ENCODE results near the gene ZNF521.
A peak's percentile ranks its signal among the peaks of the same experiment; 100 is the strongest.
"Not testable (repeated sequence)": the region's sequence is repeated elsewhere in the genome, so short reads cannot be mapped to it uniquely, and the experiment has no call there.

The ZNF521 gene

DNA sequence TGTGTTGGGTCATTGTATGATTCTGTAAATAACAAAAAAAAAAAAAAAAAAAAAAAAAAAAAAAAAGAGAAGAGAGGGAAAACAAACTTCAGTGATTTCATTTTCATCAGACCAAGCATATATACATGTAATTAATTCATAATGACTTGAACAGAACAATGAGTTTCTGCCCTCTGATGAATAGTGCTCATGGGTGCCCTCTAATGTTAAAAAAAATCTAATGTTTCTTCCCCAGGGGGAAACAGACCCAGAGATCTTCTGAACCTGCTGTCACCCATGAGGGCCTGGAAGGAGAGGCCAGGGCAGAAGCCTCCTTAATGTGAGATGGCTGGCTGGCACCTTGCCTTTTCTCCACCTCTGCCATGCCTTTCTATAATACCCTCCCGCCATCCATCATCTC, 289.2 kb downstream of the ZNF521 start:
- no peak for DNase-seq

DNA sequence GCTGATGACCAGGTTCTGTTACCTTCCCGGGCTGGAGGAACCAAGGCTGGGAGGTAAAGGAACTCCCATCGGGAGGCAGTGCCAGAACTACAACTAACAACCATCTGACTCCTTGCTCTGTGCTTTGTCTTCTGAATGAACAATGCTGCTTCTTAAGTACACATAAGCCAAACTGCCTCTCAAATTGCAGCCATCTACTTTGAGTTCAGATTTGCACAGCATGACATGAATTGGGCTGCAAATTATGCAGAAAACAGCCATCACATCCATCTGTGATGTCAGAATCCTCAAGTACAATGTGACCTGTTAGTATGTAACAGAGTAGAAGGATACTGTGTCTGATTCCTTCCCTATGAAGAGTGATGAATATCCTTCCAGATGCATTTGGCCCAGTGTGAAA, 290.6 kb downstream of the ZNF521 start:
- peak; percentile 74 for DNase-seq

DNA sequence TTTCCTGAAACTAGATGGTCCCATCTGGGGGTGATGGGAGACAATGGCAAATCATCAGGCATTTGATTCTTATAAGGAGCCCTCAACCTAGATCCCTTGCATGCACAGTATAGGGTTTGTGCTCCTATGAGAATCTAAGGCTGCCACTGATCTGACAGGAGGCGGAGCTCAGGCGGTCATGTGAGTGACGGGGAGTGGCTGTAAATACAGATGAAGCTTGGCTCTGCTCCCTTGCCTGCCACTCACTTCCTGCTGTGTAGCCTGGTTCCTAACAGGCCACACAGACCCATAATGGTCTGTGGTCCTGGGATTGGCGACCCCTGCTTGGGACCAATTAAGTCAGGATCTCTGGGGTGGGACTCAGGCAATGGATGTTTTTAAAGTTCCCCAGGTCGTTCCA, 293.4 kb downstream of the ZNF521 start:
- peak; percentile 7 for DNase-seq

DNA sequence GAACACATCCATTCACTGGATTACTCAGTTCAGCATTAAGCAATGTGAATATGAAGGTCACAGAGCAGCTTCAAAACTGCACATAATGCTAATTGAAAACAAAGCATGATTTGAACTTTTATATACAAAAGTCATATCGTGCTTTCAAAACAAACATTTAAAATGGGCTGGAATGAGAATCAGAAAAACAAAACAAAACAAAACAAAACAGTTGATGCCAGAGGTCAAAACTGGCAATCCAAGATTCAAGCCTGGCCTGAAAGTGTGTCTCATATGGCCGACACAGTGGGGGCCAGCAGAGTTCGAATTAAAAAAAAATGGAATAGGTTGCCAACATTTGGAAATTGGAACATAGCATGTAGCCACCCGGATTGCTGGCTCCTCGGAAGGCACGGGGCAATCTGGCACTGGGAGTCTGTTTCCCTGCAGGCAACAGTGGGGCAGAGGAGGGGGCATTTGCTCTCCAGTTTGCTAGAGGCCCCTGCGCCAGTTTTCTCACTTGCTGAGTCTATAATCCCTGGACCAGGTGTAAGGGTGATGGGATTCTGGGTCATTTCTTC, 294.4 kb downstream of the ZNF521 start:
- peak; percentile 43 for DNase-seq

DNA sequence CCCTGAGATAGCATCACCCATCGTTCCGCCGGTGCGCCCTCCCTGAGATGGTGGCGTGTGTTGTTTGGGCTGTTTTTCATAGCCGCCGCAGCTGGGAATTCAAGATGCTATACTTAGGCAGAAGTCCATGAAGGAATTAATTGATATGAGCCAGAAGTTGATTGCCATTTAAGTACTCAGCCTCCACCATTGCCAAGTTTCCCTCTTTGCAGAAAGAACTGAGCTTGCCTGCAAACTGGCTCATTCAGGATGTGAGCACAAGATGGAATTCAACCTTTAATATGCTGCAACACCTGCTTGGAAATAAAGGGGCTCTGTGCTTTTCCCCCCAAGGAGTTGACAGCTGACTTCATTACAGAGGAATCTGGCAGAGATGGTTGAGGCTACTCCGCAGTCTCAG, 295.5 kb downstream of the ZNF521 start:
- peak; percentile 97 for DNase-seq

DNA sequence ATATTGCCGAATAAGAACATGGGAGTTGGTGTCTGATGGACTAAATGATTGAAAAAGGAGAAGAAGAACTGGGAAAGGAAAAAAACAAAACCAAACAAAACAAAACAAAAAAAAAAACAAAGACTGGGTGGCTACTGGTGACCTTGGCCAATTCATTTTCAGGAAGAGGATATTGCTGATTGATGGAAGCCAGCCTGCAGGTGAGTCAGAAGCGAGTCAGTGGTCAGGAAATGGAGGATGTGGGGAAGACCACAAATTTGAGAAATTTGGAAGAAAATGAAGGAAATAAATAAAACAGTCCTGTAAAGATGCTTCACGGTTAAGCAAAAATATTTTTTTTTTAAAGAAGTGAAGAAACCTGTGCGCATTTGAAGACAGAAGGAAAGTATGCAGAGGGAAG, 296.9 kb downstream of the ZNF521 start:
- DNase-seq, result no peak

DNA sequence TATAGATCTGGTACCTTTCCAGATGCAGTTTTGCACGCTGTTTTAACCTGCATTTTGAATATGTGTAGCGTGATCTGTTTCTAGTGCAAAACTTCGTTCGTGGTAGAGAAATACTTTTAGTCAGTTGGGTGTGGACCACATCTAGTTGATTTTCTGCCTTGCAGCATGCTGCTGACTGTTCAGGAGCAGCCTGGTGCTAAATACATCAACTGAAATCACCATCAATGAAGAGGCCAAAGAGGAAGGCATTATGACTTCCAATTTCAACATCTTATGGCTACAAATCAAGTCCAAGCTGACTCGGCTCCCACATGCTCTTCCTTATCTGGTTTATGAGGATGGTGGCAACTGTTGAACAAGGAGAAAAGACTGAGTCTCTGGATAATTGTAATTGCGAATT, 298.5 kb downstream of the ZNF521 start:
- no peak for DNase-seq

DNA sequence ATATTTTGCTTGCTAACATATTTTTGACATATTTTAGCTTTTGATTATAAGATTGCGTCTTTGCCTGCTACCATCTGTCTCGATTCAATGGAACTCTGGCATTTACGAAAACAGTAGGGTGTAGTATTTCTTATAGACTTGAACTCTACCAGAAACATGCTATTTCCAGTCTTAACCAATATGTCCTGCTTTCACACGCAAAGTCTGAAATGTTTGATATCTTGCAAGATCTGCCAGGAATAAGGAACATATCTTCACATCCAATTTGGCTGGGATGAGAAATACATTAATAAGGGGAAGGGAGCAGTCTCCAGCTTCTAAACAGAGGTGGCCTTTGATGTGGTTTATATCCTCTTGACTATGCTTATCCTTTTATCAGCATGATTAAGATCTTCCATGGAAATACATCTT, 299.4 kb downstream of the ZNF521 start:
- DNase-seq, result no peak

DNA sequence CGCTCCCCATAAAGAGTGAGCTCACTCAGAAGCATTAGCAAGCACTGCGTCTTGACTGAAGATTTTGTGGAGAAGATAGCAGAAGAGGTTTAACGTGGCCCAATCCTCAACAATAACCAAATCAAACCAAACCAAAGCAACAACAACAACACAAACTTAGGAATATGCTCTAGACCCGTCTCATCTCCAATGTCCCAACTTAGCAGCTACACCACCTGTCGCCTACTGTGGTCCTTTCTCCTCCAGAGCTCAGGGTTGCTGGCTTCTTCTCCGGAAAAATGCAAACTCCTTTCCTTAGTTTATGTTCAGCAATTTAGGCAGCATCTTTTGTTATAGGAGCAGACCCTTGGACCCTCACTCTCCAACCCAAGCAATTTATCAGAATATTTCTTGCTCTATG, 301.4 kb downstream of the ZNF521 start:
- DNase-seq, result no peak

DNA sequence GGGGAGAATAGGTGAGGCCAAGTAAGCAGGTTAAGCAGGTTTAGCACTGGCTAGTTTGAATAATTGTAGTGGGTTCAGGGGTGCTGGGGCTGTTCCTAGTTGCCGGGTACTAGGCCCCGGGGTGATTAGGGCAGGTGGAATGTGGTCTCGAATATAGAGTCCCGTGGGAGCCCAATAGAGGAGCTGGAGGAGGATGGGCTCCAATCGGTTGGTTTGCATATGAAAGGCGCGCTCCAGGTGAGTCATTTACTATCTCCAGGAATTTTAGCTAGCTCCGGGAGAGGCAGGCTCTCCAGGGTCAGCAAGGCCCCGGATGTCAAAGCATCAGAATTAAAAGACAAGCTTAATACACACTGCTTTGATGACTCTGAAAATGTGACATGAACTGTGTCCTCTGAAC, 304.0 kb downstream of the ZNF521 start:
- DNase-seq, result no peak

DNA sequence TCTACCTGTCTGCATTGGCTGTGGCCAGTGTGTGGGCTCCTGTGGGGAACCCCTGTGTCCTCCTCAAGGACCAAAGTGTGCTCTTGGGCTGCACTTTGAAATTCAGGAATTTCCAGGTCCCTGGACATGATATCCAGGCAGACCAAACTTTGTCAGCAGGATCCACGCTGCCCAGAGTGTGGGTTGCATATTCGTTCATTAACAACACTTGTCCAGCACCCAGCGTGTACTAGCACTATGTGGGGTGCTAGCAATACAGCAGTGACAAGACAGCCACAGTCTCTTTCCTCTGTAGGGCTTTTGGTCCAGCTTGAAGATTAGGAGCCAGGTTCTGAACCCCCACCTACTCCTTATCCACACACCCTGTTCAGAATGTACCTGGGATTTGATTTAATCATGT, 304.5 kb downstream of the ZNF521 start:
- no peak for DNase-seq

DNA sequence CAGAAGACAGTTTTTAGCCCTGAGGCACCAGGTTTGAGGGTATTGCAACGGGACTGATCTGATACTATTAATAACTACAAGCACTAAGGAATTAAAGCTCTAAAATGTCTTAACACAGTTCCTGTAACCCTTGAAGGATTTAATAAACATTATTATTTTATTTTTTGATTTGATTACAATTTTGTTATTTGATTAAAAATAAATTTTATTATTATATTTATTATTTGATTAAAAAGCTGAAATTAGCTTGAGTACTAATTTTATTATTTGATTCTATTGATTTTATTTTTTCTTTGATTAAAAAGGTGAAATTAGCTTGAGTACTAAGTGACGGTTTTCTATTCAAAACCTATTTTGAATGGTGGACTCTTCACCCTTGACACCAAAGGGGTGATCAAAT, 307.3 kb downstream of the ZNF521 start:
- no peak for DNase-seq

DNA sequence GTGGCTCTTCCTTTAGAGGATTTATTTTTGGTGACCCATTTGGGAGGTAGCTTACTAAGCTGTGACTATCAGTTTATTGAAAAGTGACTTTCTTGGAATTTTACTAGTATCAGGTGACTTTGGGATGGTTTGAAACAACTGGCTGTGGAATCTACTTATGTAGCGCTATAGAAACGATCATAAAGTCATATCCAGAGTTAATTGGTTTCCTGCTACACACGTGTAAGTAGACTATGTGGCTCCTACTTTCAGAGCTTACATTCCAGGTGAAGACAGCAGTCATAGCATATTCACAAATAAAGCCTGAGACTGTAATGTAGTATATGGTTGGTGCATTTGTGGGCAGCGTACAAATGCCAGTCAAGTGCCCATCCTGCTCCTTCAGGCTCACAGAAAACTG, 308.9 kb downstream of the ZNF521 start:
- no peak for DNase-seq

DNA sequence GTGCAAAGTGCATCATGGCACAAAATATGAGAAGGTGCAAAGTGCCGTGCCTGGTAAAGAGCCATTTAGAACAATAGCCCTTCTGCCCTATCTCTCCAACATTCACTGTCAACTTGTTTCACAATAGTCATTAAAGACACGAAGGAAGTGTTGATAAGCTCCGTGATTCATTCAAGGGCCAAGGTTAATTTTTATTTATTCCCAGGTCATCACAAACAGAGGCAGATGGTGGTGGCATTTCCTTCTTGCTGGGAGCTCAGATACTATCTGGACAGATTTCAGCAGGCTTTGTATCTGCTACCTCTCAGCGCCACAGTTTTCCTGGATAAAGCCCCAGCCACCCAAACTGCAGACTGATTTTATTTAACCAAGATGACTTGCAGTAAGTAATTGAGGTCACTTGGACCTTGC, 309.3 kb downstream of the ZNF521 start:
- no peak for DNase-seq

DNA sequence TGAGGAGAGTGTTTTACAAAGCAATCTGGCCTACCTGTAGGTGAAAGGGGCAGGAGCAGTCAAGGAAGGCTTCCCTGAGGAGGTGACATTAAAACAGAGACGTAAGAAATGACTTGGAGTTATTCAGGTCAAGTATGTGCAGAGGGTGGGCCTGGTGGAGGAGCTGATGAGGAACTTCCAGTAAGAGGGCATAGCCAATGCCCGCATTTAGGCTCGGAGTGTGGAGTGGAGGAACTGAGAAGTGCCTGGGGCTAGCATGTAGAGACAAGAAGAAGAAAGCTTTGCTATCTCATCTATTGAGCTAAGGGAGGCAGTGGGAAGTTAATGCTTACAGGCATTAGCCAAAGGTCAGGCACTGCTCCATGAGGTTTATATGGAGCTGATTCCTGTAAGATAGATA, 312.2 kb downstream of the ZNF521 start:
- no peak for DNase-seq

DNA sequence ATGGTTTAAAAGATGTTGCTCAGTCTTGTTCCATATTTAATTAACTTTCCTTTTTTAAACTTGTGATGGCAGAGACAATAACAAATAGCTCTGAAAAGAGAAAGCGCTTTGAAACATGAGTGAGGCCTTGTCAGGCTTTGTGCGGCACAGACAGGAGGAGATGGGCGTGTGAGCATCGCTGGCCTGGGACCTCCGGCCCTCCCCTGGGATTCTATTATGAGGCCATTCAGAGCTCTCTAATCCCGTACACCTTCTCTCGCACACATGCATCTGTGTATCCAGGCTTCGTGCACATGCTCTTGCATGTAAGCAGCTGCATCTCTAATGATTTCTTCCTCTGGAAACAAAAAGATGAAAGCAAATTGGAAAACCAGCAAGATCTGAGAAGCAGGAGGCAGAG, 313.7 kb downstream of the ZNF521 start:
- DNase-seq, result no peak

DNA sequence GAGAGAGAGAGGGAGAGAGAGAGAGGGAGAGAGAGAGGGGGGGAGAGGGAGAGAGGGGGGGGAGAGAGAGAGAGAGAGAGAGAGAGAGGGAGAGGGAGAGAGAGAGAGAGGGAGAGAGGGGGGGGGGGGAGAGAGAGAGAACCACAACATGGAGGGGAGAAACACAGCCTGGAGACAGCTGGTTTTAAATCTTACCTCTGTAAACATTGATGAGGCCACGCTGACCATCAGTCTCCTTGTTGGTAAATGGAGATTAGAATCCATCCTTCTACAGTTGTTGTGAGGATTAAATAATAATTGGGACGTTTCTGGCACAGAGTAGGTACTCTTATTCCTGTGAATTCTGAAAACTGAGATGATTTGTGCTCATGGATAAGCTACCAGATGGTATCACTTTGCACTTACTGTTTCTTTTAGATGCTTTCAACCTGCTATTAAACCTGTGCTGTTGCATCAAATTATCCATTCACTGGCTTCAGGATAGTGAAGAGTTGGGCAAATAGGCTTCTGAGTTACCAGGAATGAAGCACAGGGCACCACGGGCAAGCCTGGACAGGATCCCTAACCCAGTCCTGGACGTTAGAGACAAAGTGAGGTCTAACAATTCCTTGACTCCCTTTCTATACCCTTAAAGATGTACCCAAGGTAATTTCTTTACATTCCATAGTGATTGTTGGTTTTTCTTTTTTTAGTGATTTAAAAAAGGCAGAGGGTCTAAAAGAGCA, 318.1 kb downstream of the ZNF521 start:
- peak; percentile 27 for DNase-seq

DNA sequence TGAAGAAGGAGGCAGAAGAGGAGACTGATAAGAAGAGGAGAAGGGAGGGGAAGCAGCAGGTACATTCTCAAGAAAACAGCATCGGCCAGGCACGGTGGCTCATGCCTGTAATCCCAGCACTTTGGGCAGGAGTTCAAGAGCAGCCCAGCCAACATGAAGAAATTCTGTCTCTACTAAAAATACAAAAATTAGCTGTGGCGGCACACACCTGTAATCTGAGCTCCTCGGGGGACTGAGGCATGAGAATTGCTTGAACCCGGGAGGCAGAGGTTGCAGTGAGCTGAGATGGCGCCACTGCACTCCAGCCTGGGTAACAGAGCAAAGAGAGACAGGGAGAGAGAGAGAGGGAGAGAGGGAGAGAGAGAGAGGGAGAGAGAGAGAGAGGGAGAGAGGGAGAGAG, 318.8 kb downstream of the ZNF521 start:
- DNase-seq, result not testable (repeated sequence)

DNA sequence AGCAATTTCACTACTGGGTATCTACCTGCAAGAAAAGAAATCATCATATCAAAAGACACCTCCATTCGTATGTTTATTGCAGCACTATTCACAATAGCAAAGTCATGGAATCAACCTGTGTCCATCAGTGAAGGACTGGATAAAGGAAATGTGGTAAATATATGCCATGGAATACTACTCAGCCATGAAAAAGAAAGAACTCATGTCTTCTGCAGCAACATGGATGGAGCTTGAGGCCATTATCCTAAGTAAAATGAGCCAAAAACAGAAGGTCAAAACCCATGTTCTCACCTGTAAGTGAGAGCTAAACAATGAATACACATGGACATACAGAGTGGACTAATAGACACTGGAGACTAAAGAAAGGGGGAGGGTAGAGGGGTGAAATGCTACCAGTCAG, 322.2 kb downstream of the ZNF521 start:
- DNase-seq, result no peak

DNA sequence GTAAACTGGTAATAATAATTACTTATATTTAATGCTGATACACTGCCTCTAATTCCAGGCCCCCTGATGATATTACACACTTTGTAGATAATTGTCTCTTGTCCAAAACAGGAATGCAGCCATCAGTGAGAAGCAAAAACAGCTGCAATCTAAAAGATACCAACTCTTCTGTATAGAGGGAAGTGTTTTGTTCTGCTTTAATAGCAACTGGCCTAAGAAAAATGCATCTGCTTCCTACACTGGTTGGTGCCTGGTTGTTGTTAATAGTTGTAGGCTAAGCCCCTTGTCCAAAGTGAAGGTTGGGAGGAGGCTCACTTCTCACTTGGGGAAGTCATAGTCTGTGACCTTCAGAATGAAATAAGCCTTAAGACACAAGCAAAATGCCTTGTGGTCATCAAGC, 332.0 kb downstream of the ZNF521 start:
- no peak for DNase-seq

DNA sequence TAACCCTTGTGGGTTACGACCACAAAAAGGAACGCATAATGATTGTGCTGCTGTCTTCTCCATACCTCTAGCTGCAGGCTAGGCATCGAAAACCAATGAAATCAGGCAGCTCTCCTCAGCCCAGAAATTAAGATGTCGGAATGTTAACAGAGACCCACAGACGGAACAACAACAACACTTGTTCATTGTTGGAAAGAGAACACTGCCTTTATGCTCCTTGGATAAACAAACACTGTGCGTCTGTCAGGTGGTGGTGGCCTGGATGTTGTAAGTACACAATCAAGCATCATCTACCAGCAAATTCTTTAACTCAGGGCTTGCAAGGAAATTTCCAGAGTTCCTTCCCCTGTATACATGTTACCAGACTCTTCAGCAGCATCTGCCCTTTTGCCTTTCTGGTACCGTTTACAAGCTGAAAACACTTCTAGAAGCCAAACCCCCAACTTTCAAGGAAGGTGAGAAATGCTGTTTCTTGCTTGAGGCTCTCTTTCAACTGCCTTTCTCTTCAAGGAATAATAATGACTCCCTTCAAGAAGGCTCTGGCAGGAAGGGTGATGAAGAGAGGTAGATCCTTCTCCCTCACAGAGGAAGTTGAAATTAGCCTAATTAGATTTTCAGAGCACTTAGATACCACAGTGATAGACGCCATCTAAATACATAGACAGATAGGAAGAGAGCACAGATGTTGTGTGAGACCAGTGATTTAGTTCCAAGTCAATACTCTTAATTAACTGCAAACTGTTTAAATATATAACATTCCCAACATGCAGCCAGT, 332.7 kb downstream of the ZNF521 start:
- no peak for DNase-seq

DNA sequence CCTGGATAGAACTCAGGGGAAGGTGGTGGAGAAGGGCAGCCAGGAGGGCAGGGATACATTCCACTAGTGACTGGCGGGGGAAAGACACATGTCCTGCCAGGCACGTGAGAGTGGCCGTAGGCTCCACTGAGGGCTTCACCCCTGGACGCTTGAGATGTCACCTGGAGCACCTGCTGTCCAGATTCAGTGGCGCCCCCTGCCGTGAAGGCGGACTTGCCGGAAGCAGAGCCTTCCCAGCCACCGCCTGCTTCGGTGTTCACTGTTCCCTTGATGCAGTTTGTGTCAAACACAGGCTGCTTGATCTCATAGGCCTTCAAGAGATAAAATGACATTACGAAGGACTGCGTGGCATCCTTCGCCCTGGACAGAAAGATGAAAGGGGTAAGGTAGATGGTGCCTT, 335.3 kb downstream of the ZNF521 start:
- no peak for DNase-seq

DNA sequence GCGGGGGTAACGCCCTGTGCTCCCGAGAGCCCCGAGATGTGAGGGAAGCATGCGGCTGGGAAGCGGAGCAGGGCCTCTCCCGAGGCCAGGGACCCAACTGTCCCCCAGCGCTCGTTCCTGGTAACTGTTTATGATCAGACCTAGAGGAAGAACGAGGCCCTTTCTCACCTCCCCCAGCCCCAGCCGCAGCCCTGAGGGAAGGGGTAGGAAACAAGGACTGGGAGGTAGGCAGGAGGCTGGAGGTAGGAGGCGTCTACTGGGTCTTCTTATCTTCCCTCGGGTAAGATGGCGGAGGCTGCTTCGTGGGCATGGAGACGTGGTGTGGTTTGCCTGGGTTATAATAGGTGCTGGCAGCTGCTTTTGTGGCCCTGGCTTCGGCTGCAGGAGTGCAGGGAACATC, 335.8 kb downstream of the ZNF521 start:
- DNase-seq, result no peak

Measured in DMS79 treated with DMSO at 0.1 percent for 48 hours (cell line).